H1 (cell line): ENCODE results near the gene KEL. TPM values are rescaled to one million over a fixed set of nuclear protein-coding genes. Genes with fewer than 3 reads are reported as not detected.

Experiments
- ATF2 ChIP-seq: IDR thresholded peaks from 2 replicates; pipeline ENCODE4 v1.6.1; 2012; ENCODE audit warnings: low read length, inconsistent platforms
- FOSL1 ChIP-seq: IDR thresholded peaks from 2 replicates; pipeline ENCODE4 v1.6.1; 2011; ENCODE audit warnings: mild to moderate bottlenecking, low read depth, low read length, moderate library complexity; ENCODE audit not compliant: insufficient read depth
- NANOG ChIP-seq: IDR thresholded peaks from 2 replicates; pipeline ENCODE4 v1.6.1; 2011; ENCODE audit warnings: low read length, low read depth, mild to moderate bottlenecking, inconsistent platforms; ENCODE audit not compliant: insufficient read depth, poor library complexity, severe bottlenecking
- POLR2A ChIP-seq, 2 experiments: IDR thresholded peaks; 1 replicate in 1 of 2; 2 replicates in 1 of 2; pipeline ENCODE4 v1.6.1; 2011; ENCODE audit warnings: low read depth in 2 of 2, low read length in 2 of 2, mild to moderate bottlenecking in 2 of 2; ENCODE audit errors: control extremely low read depth in 1 of 2
- RNF2 ChIP-seq: fragments of 200-900, 300-1000 bp; sonication (generic); IDR thresholded peaks from 2 replicates; pipeline ENCODE4 v1.7.1; 2016; ENCODE audit warnings: borderline replicate concordance, low read depth, mild to moderate bottlenecking, antibody characterized with exemption, low read length; ENCODE audit not compliant: poor library complexity, severe bottlenecking; ENCODE audit errors: missing control alignments
- polyA plus RNA-seq, 7 experiments: library from polyadenylated mRNA; depleted of rRNA in 3 of 7; stranded (reverse) in 5 of 7; unstranded in 2 of 7; fragments of >200 nt in 5 of 7; fragments of 200-250 nt in 2 of 7; gene quantifications; 1 replicate in 5 of 7; 2 replicates in 1 of 7; 4 replicates in 1 of 7; pipeline versions ENCODE4 v1.2.1 to v1.2.3, GENCODE V29; 2011 to 2013; ENCODE audit warnings: missing spikeins in 2 of 7, mixed read lengths in 2 of 7
- total RNA-seq: library from RNA; stranded (reverse); fragmentation: NEBNext Ultra II Directional; extraction: Animal tissue kit (Norgen Biotek cat#: 25700); gene quantifications from 2 replicates; pipeline ENCODE4 v1.2.1, GENCODE V29; 2021
- TF ChIP-seq, protein P1 (sequence below), 3 experiments: IDR thresholded peaks; 1 replicate in 2 of 3; 2 replicates in 1 of 3; pipeline versions ENCODE4 v1.5.1 to v1.6.1; 2011; ENCODE audit warnings: low read length in 3 of 3, mild to moderate bottlenecking in 3 of 3, inconsistent platforms in 2 of 3, low read depth in 1 of 3, moderate library complexity in 1 of 3; ENCODE audit not compliant: insufficient read depth in 1 of 3; ENCODE audit errors: control extremely low read depth in 1 of 3

KEL gene
- total and polyA plus RNA-seq, 2 of the 8 experiments (the other 6 are each of a cell fraction or from before 2014, with no cell fraction given) = 1.8 to 1.9 TPM

DNA sequence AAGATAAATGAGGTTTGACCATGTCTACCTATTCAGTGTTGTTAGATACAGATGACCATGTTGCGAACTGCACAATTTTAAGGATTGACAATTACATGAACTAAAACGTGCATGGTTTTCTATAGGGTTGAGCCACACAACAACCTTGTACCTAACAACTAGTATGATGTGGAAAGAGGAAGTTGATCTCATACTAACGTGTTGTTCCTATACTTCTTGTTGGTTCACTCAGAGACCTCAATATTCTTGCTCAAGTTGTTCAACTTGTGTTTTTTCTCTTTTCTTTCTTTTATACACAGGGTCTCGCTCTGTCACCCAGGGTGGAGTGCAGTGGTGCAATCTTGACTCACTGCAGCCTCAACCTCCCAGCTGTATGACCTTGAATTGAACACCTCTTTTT lies 6.1 kb upstream of the KEL start (continued):
- no peak for TF ChIP-seq ATF2
- TF ChIP-seq RNF2 = no peak
- TF ChIP-seq, protein P1, sequence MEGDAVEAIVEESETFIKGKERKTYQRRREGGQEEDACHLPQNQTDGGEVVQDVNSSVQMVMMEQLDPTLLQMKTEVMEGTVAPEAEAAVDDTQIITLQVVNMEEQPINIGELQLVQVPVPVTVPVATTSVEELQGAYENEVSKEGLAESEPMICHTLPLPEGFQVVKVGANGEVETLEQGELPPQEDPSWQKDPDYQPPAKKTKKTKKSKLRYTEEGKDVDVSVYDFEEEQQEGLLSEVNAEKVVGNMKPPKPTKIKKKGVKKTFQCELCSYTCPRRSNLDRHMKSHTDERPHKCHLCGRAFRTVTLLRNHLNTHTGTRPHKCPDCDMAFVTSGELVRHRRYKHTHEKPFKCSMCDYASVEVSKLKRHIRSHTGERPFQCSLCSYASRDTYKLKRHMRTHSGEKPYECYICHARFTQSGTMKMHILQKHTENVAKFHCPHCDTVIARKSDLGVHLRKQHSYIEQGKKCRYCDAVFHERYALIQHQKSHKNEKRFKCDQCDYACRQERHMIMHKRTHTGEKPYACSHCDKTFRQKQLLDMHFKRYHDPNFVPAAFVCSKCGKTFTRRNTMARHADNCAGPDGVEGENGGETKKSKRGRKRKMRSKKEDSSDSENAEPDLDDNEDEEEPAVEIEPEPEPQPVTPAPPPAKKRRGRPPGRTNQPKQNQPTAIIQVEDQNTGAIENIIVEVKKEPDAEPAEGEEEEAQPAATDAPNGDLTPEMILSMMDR (IDR thresholded peaks at IDR 0.05; ENCODE audit: control extremely low read depth in 1 of 3, insufficient read depth in 1 of 3, low read depth in 1 of 3, low read length in 3 of 3) = no peak
- no peak for TF ChIP-seq NANOG
- TF ChIP-seq POLR2A (IDR thresholded peaks at IDR 0.05; ENCODE audit: control extremely low read depth in 1 of 2, low read depth in 2 of 2, low read length in 2 of 2) = no peak
- TF ChIP-seq FOSL1 = no peak
